HUDEP-2 (cell line): Measurements from ENCODE around the gene BMP2K.
A peak's percentile ranks its signal among the peaks of the same experiment; 100 is the strongest.
"Not testable (repeated sequence)": the region's sequence is repeated elsewhere in the genome, so short reads cannot be mapped to it uniquely, and the experiment has no call there.

Source experiments
- DNase-seq, 76 experiments: peaks; one replicate each; lab custom pipeline; 2025; ENCODE audit not compliant: unreplicated experiment in 76 of 76; lab: John Stamatoyannopoulos, UW

BMP2K gene

GRCh38 chr4:78787392-78788006, 11.3 kb downstream of the BMP2K start:
- DNase-seq = no peak

GRCh38 chr4:78788007-78788889, 12.1 kb downstream of the BMP2K start:
- no peak for DNase-seq

GRCh38 chr4:78795594-78796416, 19.7 kb downstream of the BMP2K start:
- DNase-seq = not testable (repeated sequence)

GRCh38 chr4:78796526-78796925, 20.4 kb downstream of the BMP2K start:
- DNase-seq = no peak

GRCh38 chr4:78797777-78798284, 21.7 kb downstream of the BMP2K start:
- DNase-seq = no peak

- peak in 4 of 76 experiments; percentile 12 to 22 (median 18) for DNase-seq
These were observed 23.7 kb downstream of the BMP2K start for GRCh38 chr4:78799551-78800495.

GRCh38 chr4:78800965-78801364, 24.8 kb downstream of the BMP2K start:
- no peak for DNase-seq

GRCh38 chr4:78803983-78804382, 27.8 kb downstream of the BMP2K start:
- DNase-seq = no peak

- DNase-seq = no peak
These were observed 30.9 kb downstream of the BMP2K start for GRCh38 chr4:78806943-78807460.

- DNase-seq = no peak
These were observed 33.1 kb downstream of the BMP2K start for GRCh38 chr4:78809295-78809694.

GRCh38 chr4:78809928-78810835, 34.0 kb downstream of the BMP2K start:
- DNase-seq = peak in 39 of 76 experiments; percentile 2 to 67 (median 26)

- no peak for DNase-seq
These were observed 34.9 kb downstream of the BMP2K start for GRCh38 chr4:78811034-78811433.

GRCh38 chr4:78818530-78819079, 42.5 kb downstream of the BMP2K start:
- DNase-seq = no peak

GRCh38 chr4:78824001-78824400, 47.9 kb downstream of the BMP2K start:
- DNase-seq = no peak

- DNase-seq = no peak
These were observed 51.0 kb downstream of the BMP2K start for GRCh38 chr4:78827191-78827590.

- DNase-seq = no peak
These were observed 53.1 kb downstream of the BMP2K start for GRCh38 chr4:78829296-78829695.

GRCh38 chr4:78839676-78840075, 63.5 kb downstream of the BMP2K start:
- peak in 34 of 76 experiments; percentile 0 to 53 (median 22) for DNase-seq

- not testable (repeated sequence) for DNase-seq
These were observed 64.1 kb downstream of the BMP2K start for GRCh38 chr4:78840286-78840685.
